NT2/D1 (cell line): Measurements from ENCODE around the gene OPRL1.

Source experiments
- DNase-seq: peaks from one replicate; pipeline ENCODE4 v3.0.0-alpha.2; 2011; ENCODE audit warnings: low read depth, low spot score
- H3K27me3 ChIP-seq: 2 replicates; pipeline ENCODE4 v1.6.0; 2011; ENCODE audit warnings: mild to moderate bottlenecking; ENCODE audit not compliant: insufficient read length, insufficient read depth
- H3K36me3 ChIP-seq: 2 replicates; pipeline ENCODE4 v1.6.1; 2011; ENCODE audit warnings: mild to moderate bottlenecking, low read length, mixed read lengths; ENCODE audit not compliant: insufficient read depth, insufficient read length
- H3K4me1 ChIP-seq: 2 replicates; pipeline ENCODE4 v1.5.1; 2011; ENCODE audit not compliant: insufficient read depth, insufficient read length
- H3K4me3 ChIP-seq: 2 replicates; pipeline ENCODE4 v1.5.1; 2011; ENCODE audit warnings: low read depth; ENCODE audit not compliant: insufficient read length
- H3K9ac ChIP-seq: 2 replicates; pipeline ENCODE4 v1.6.0; 2011; ENCODE audit warnings: low read depth; ENCODE audit not compliant: insufficient read length
- H3K9me3 ChIP-seq: 2 replicates; pipeline ENCODE4 v1.5.1; 2011; ENCODE audit warnings: mild to moderate bottlenecking, low read length; ENCODE audit not compliant: insufficient read depth
- SUZ12 ChIP-seq: IDR thresholded peaks from 2 replicates; pipeline ENCODE4 v1.6.1; 2011; ENCODE audit not compliant: insufficient read length, insufficient read depth; ENCODE audit errors: extremely low read depth
- YY1 ChIP-seq: IDR thresholded peaks from 2 replicates; pipeline ENCODE4 v1.6.1; 2011; ENCODE audit not compliant: insufficient read length, insufficient read depth
- ZNF274 ChIP-seq: IDR thresholded peaks from 2 replicates; pipeline ENCODE4 v1.6.1; 2011; ENCODE audit warnings: mild to moderate bottlenecking, low read depth, low read length

Gene OPRL1

GRCh38 chr20:64090165-64090564 is 10.3 kb downstream of the OPRL1 start:
- DNase-seq = no peak
- H3K4me3 ChIP-seq = no peak overlapping the region
- H3K36me3 ChIP-seq = no peaks in the 10 kb centered on the region
- peaks cover 36% of the 10 kb centered on the region for H3K27me3 ChIP-seq
- peaks cover 6% of the 10 kb centered on the region; the same call in 1 of the 2 replicates for H3K9me3 ChIP-seq
- TF ChIP-seq YY1 (no peak), SUZ12 (no peak)
- peaks cover 10% of the 10 kb centered on the region for H3K4me1 ChIP-seq
- no peak overlapping the region for H3K9ac ChIP-seq

DNA sequence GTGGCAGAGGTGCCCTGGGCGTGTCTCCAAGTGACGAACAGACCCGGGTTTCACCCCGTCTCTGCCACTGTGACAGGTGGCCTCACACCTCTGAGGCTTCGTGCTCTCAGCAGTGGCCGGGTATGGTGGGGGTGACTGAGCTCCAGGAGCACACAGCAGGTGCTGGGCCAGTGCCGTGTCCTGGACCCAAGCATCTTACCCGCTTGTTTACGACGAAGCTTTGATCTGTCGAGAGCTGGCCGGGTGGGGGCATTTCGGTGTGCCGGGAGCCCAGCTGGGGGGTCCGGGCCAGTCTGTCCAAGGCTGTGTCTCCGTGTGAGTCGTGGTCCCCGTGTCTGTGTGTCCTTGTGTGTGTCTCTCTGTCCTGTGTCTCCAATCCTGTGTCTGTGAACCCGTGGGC is 11.5 kb downstream of the OPRL1 start:
- Histone ChIP-seq H3K27me3 (peaks cover 25% of the 10 kb centered on the region), H3K4me1 (peaks cover 10% of the 10 kb centered on the region), H3K36me3 (no peaks in the 10 kb centered on the region), H3K4me3 (no peak overlapping the region), H3K9ac (no peak overlapping the region), H3K9me3 (peaks cover 6% of the 10 kb centered on the region; the same call in 1 of the 2 replicates)
- TF ChIP-seq SUZ12 (no peak), YY1 (no peak), ZNF274 (no peak)
- no peak for DNase-seq

DNA sequence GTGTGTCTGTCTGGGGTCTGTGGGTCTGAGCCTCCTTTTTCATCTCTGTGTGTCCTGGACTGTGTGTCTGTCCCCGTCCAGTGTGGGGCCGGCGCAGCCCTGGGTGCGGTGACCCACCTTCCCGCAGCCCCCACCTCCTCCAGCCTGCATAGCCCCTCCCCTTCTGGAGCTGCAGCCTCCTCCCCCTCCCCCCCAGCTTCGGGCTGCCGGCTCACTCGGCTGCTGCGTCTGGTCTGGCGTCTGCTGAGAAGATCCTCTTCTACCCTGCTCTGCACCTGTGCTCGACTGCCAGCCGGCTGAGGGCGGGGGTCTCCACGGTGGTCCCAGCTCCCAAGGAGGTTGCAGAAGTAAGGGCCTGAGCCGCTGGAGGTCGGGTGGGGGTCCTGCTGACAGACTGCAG is 11.9 kb downstream of the OPRL1 start:
- TF ChIP-seq YY1 (no peak), ZNF274 (no peak), SUZ12 (no peak)
- H3K9me3 ChIP-seq = peaks cover 6% of the 10 kb centered on the region; the same call in 1 of the 2 replicates
- H3K27me3 ChIP-seq = peaks cover 21% of the 10 kb centered on the region
- no peak overlapping the region for H3K9ac ChIP-seq
- no peak overlapping the region for H3K4me3 ChIP-seq
- H3K36me3 ChIP-seq = no peaks in the 10 kb centered on the region
- peaks cover 10% of the 10 kb centered on the region for H3K4me1 ChIP-seq
- DNase-seq = no peak

GRCh38 chr20:64092258-64093012 is 12.6 kb downstream of the OPRL1 start:
- H3K36me3 ChIP-seq = no peaks in the 10 kb centered on the region
- DNase-seq = no peak
- H3K4me3 ChIP-seq = no peak overlapping the region
- peaks cover 19% of the 10 kb centered on the region for H3K27me3 ChIP-seq
- peaks cover 10% of the 10 kb centered on the region for H3K4me1 ChIP-seq
- TF ChIP-seq SUZ12 = no peak
- no peak for TF ChIP-seq YY1
- TF ChIP-seq ZNF274 = no peak
- H3K9ac ChIP-seq = no peak overlapping the region
- 0 out of 2 replicates have a peak, but pooled peaks cover 5% of the 10 kb centered on the region for H3K9me3 ChIP-seq

DNA sequence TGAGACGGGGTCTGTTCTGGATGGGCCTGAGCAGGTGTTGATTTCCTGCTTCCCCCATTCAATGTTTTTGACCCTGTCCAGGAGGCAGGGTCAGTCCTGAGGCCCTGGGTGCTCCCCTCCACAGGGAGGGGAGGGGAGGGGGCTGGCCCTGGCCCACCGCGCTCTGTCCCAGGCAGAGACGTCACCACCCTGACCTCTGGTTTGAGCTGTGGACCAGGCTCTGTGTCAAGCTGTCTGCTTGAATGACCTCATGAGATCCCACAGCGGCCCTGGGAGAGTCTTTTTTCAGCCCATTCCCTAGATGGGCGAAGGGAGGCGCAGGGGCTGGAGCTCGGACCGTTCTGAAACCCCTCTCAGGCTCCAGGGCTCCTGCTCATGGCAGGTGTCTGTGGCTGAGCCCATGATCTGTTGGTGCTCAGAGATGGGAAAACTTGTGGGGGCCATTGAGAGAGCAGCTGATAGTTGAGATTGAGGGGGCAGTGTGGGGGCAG is 13.2 kb downstream of the OPRL1 start:
- TF ChIP-seq SUZ12 = no peak
- TF ChIP-seq YY1 = no peak
- TF ChIP-seq ZNF274 = no peak
- Histone ChIP-seq H3K4me3 (no peak overlapping the region), H3K36me3 (no peaks in the 10 kb centered on the region), H3K9ac (no peak overlapping the region), H3K27me3 (peaks cover 19% of the 10 kb centered on the region), H3K4me1 (peaks cover 10% of the 10 kb centered on the region), H3K9me3 (no peaks in the 10 kb centered on the region)
- DNase-seq = no peak

DNA sequence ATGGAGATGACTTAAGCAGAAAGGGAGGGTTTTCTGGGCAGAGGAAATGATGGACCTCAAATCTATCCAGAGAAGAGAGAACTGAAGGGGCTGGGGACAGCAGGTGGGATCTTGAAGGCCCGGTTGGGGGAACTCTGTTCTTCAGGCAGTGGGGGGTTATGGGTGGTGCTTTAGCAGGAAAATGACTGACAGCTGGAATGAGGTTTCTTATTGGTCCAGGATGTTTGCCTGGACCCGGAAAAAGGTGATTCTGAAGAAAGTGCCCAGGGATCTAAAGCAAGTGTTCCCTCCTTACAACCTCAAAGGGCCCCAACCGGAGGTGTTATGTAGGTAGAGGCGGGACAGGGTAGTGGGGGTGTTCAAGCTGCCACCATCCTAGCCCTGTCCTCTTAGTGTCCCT is 15.6 kb downstream of the OPRL1 start:
- H3K27me3 ChIP-seq = peaks cover 6% of the 10 kb centered on the region
- no peak for TF ChIP-seq ZNF274
- no peak for TF ChIP-seq YY1
- no peak for TF ChIP-seq SUZ12
- no peak overlapping the region for H3K4me3 ChIP-seq
- no peaks in the 10 kb centered on the region for H3K36me3 ChIP-seq
- peaks cover 19% of the 10 kb centered on the region for H3K4me1 ChIP-seq
- DNase-seq = no peak
- H3K9ac ChIP-seq = no peak overlapping the region
- H3K9me3 ChIP-seq = no peaks in the 10 kb centered on the region

DNA sequence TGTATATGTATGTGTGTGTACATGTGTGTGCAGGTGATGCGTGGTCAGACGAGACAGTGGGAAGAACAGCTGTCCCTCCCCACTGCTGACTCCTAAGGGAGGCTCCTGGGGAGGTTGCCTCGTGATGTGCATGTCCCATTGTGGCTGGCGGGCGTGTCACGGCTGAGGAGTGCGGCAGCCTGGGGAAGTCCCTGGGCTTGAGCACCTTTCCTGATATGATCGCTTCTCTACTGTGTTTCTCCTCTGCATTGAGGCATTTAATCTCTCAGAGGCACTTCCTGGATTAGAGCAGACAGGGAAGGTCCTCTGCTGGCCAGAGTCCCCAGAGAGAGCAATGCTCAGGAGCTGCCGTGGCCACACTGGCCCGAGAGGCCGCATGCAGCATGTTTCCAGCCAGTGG is 16.0 kb downstream of the OPRL1 start:
- TF ChIP-seq SUZ12 (no peak), YY1 (no peak), ZNF274 (no peak)
- Histone ChIP-seq H3K9ac (no peak overlapping the region), H3K27me3 (peaks cover 11% of the 10 kb centered on the region), H3K4me3 (no peak overlapping the region), H3K36me3 (no peaks in the 10 kb centered on the region), H3K4me1 (peaks cover 19% of the 10 kb centered on the region), H3K9me3 (no peaks in the 10 kb centered on the region)
- no peak for DNase-seq
